CD4-positive, alpha-beta T cell treated with Interleukin-10 for 1 hour (primary cell): Measurements from ENCODE around the gene TTBK2.
"Not testable (repeated sequence)": the region's sequence is repeated elsewhere in the genome, so short reads cannot be mapped to it uniquely, and the experiment has no call there.

ENCODE experiments used
- DNase-seq: peaks from one replicate; pipeline ENCODE4 v3.0.0-alpha.2; 2020

The TTBK2 gene

GRCh38 chr15:42820811-42821210 is 99.8 kb downstream of the TTBK2 start:
- no peak for DNase-seq

DNA sequence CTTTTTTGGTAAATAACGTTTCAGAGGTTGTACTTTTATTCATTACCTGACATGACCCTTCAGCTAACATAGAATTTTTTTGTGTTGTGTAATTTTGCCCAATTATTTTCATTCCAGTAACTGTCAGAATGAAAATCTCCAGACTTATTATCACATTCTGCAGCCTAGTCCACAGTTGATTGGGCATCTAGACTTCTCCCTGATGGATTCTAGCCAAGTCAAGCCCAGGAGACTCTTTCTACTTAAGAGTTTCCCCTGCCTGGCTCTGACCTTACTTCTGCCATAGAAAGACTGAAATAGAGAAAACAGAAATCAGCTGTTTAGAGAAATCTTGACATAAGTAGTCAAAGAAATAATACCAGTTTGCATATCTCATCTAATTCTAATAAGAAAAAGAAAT is 100.8 kb downstream of the TTBK2 start:
- no peak for DNase-seq

GRCh38 chr15:42811433-42811832 is 109.1 kb downstream of the TTBK2 start:
- DNase-seq = no peak

GRCh38 chr15:42808913-42809312 is 111.7 kb downstream of the TTBK2 start:
- DNase-seq = no peak

DNA sequence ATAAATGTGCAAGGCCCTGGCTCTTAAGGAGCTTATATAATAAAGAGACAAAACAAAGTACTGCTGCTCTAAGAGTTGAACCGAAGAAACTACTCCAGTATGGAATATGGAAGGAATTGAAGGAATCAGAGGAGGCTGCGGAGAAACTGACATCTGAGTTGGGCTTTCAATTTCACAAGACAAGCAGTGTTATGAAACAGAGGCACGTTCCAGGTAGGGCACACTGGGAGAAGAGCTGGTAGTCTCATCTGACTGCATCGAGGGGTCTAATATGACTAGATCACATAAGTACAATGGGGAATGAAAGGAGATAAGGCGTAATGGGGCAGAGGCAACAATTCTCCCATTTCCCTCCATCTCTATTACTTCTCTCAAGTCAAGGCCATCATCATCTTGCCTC is 115.3 kb downstream of the TTBK2 start:
- DNase-seq = no peak

GRCh38 chr15:42804739-42805138 is 115.8 kb downstream of the TTBK2 start:
- DNase-seq = no peak

DNA sequence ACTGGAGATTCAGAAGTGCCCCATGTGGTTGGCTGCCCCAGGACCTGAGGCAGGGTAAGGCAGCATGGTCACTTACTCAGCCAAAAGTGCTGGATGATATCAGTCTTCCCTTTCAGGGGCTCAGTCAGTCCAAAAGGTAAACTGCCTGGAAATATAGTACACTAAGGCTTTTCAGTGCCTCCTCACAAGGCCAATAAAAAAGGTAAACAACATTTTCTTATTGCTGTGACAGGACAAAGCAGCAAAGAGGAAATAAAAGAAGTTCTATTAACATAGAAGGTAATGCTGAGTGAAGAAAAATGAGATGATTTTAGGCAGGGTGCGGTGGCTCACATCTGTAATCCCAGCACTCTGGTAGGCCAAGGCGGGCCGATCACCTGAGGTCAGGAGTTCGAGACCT is 117.1 kb downstream of the TTBK2 start:
- DNase-seq = no peak

DNA sequence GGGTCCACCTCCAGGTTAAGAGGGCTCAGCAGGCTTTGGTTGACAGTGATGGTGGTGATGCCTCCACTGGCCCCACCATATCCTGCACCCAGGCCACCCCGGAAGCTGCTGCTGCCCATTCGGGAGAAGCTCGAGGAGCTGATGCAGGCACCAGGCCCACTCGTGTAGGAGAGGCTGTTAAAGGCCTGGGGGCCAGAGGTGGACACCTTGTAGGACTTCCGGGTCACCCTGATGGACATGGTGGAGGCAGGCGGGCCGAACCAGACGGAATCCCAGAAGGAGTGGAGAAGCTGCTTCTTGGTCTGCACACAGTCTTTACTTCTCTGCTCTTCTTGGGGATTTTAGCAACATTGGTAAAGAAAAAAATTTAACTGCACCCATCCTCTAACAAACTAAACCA is 118.4 kb downstream of the TTBK2 start:
- no peak for DNase-seq

- no peak for DNase-seq
Observed at GRCh38 chr15:42800731-42801474, 119.7 kb downstream of the TTBK2 start.

DNA sequence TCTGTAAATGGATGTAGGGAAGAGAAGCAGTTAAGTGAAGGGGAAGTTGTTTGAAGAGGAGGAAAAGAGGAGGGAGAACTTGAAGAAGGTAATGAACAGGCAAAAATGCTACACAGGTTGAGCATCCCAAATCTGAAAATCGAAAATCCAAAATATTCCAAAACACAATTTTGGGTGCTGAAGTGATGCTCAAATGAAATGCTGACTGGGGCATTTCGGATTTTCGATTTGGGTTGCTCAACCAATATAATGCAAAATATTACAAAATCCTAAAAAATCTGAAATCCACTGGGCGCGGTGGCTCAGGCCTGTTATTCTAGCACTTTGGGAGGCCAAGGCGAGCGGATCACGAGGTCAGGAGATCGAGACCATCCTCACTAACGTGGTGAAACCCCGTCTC is 121.8 kb downstream of the TTBK2 start:
- no peak for DNase-seq

DNA sequence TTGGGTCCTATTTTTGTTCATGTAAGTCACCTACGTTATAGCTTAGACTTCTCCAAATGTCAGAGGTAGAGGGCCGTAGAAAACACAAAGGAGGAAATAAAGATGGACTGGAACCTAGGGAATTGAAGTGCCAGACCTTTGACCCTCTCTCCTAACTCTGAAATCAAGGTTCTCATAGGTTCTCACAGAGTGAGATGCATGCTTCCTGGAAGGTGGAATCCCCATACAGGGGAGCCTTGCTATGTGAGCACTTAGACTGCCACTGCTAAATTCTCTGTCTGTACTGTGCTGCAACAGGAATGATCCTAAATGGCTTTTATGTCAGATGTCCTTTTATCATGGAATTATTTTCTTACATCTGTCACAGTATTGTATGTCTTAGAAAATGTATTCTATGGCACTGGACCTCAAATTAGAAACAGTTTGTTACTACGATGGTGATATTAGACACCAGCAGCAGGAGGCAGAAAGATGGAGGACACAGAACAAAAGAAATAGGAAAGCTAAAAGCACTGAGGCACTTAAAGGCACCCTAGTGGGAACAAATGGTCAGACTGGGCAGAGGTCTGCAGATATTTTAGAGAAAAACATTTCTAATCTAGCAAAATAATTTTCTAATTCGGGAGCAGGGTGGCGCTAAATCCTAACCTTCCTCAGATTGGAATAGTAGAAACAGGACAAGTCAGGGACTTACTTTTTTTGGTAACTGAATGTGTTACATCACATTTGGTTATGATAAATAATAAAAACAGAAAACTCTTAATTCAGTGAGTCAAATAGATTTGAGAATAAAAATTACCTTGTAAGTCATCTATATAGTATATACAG is 123.4 kb downstream of the TTBK2 start:
- DNase-seq = no peak

- no peak for DNase-seq
Observed at GRCh38 chr15:42788725-42789124, 131.9 kb downstream of the TTBK2 start.

- DNase-seq = no peak
Observed at GRCh38 chr15:42786978-42787377, 133.6 kb downstream of the TTBK2 start.

- DNase-seq = no peak
Observed at GRCh38 chr15:42785569-42785968, 135.0 kb downstream of the TTBK2 start.

- no peak for DNase-seq
Observed at GRCh38 chr15:42784705-42785104, 135.9 kb downstream of the TTBK2 start.

DNA sequence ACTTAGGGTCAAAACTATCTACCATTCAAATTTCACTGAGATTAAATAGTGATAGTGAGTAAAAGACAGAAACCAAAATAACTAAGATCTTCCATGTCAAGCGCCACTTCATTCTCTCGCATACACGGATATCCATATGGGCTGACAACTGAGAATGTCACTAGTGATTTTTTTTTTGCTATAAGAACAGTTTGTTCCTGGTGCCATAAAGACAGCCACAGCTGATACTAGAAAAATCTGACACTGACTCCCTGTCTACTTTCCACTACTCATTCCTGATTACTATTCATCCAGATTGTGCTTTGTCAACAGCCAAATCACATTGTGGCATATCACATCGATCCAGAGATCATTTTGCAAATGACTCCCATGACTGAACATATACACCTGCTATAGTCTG is 137.9 kb downstream of the TTBK2 start:
- DNase-seq = no peak

DNA sequence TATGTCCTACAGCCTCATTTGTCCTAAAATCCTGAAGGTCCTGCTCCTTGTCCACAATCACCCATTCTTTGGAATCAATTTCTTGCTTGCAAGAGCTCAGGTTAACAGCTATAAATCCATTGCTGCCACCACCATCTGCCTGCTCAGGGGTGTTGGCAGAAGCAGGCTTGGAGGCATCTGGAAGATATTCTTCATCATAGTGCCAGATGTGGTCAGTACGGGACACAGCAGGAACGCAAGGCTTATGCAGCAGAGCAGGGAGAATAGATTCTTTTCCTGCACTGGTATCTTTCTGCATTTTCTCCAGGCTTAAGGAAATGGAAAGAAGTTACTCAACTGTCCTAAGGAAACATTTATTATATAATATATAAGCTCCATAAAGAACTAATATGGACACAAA is 145.2 kb downstream of the TTBK2 start:
- no peak for DNase-seq

GRCh38 chr15:42772901-42773300 is 147.7 kb downstream of the TTBK2 start:
- no peak for DNase-seq

GRCh38 chr15:42772144-42772543 is 148.4 kb downstream of the TTBK2 start:
- no peak for DNase-seq

GRCh38 chr15:42766109-42766508 is 154.5 kb downstream of the TTBK2 start:
- not testable (repeated sequence) for DNase-seq

DNA sequence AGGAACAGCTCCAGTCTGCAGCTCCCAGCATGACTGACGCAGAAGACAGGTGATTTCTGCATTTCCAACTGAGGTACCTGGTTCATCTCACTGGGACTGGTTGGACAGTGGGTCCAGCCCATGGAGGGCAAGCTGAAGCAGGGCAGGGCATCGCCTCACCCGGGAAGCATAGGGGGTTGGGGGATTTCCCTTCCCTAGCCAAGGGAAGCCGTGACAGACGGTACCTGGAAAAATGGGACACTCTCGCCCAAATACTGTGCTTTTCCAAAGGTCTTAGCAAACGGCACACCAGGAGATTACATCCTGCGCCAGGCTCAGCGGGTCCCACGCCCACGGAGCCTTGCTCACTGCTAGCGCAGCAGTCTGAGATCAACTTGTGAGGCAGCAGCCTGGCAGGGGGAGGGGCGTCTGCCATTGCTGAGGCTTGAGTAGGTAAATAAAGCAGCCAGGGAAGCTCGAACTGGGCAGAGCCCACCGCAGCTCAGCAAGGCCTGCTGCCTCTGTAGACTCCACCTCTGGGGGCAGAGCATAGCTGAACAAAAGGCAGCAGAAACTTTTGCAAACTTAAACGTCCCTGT is 156.3 kb downstream of the TTBK2 start:
- DNase-seq = not testable (repeated sequence)

- DNase-seq = not testable (repeated sequence)
Observed at GRCh38 chr15:42761813-42762212, 158.8 kb downstream of the TTBK2 start.

GRCh38 chr15:42760759-42761158 is 159.8 kb downstream of the TTBK2 start:
- no peak for DNase-seq

DNA sequence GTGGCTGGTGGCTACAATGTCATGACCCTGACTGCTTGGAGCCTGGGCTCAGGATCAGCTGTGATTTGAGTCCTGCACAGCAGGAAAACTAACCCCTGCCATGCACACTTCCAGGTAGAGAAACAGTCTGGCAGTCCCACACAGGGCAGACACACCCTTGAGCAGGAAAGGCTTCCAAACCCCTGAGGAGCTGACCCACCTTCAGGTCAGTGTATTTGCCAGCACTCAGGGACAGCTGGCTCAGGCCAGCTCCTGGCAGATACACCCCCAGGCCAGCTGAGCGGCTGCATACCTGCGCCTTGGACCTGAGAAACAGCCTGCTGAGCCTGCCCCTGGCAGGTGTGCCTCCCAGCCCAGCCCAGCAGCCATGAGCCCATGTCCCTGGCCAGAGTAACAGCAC is 161.5 kb downstream of the TTBK2 start:
- no peak for DNase-seq
